Activated T-helper 2 cell treated with anti-CD3 and anti-CD28 coated beads, Interferon-gamma antibody, Interleukin-2, Interleukin-4, amounts not matched to agents 10 μg/mL and 5 μg/mL and 100 μg/mL, durations not matched to agents 14 hours and 24 hours and 36 hours (primary cell): ENCODE measurements around the gene ATP5F1A. TPM values are rescaled to one million over a fixed set of nuclear protein-coding genes. Genes with fewer than 3 reads are reported as not detected.
"Not testable (repeated sequence)": the region's sequence is repeated elsewhere in the genome, so short reads cannot be mapped to it uniquely, and the experiment has no call there.

Experiments
- DNase-seq: peaks from one replicate; pipeline ENCODE4 v3.0.0; 2021; ENCODE audit warnings: low spot score
- H3K27ac Mint-ChIP-seq: one replicate; pipeline ENCODE4 v1.8.0; 2021; ENCODE audit warnings: mixed read lengths
- H3K27me3 Mint-ChIP-seq: one replicate; pipeline ENCODE4 v1.8.0; 2021; ENCODE audit warnings: low read depth, mixed read lengths
- H3K36me3 Mint-ChIP-seq: one replicate; pipeline ENCODE4 v1.8.0; 2021; ENCODE audit warnings: low read depth, mixed read lengths
- H3K4me1 Mint-ChIP-seq: one replicate; pipeline ENCODE4 v1.8.0; 2021; ENCODE audit warnings: low read depth, mixed read lengths
- H3K4me3 Mint-ChIP-seq: one replicate; pipeline ENCODE4 v1.8.0; 2021; ENCODE audit warnings: low read depth, mild to moderate bottlenecking, moderate library complexity, mixed read lengths
- H3K9me3 Mint-ChIP-seq: one replicate; pipeline ENCODE4 v1.8.0; 2021; ENCODE audit warnings: mixed read lengths
- intact Hi-C: fragments of 100-400 bp; cut with micrococcal nuclease; formaldehyde crosslinking; loops from one replicate; pipeline ENCODE4 v1.15.1; 2023
- total RNA-seq: library from RNA; stranded (reverse); gene quantifications from 2 replicates; pipeline ENCODE4 v1.2.3, GENCODE V29; 2022

ATP5F1A gene
- 441 and 445 TPM in 2 replicates for total RNA-seq

DNA sequence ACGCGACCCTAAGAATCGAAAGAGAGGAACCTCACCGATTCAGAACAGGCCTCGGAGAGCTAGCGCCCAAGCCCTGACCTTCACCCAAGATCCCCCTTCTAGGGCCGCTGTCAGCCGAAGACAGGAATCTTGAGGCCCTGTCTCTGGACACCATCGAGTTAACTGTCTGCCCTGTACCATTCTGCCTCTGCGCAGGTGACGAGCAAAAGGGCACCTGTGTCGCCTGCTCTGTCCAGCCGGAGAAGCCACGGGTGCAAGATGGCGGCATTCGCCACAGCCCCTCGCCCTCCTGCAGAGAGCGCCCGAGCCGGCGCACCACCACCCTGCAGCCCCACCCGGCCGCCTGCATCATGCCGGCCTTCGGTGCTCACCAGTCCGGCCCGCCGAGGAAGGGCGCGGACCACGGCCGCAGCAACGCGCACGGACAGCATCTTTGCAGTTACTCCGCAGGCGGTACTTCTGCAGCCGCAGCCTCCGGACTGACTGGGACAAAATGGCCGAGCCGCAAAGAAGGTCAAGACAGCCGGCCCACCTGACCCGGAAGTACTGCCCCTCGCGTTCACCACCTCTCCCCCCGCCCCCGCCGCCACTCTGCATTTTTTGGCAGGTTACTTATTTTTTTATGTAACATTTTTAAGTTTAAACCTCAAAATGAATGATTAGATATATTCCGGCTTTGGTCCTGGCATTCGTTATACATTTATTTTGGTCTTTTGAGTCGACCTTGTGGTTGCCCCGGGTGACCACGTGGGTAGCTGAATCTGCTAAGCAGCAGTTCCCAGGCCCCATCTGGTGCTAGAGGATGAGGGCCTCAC is at the start of gene ATP5F1A:
TSS of gene ATP5F1A (minus strand) at position 496 of the 815 bp plus-strand sequence. CDS start at position 431, 65 bp downstream.
- peak within 1 kb of the TSS; percentile 96 for H3K27ac Mint-ChIP-seq
- no peaks in the 10 kb centered on the region for H3K27me3 Mint-ChIP-seq
- intact Hi-C loops = no loop called here
- peak; percentile 78 for DNase-seq
- peaks cover 17% of the 10 kb centered on the region for H3K4me1 Mint-ChIP-seq
- peaks cover 40% of the 10 kb centered on the region for H3K36me3 Mint-ChIP-seq
- H3K4me3 Mint-ChIP-seq = peak within 1 kb of the TSS; percentile 97
- H3K9me3 Mint-ChIP-seq = no peaks in the 10 kb centered on the region

DNA sequence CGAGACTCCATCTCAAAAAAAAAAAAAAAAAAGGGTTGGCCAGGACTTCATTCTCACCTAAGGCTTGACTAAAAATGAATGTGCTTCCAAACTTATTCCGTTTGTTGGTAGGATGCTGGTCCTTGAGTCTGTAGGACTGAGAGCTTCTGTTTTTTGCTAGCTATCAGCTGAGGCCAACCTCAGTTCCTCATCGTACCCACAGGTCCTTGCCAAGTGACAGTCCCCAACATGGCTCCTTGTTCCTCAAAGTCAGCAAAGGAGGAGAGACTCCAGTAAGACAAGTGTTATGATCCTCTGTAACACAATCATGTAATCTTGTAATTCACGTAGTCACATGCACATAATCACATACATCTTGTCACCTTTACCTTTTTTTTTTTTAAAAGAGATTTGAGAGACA is 43.1 kb upstream of the ATP5F1A start:
- Mint-ChIP-seq H3K27ac (no peak overlapping the region), H3K27me3 (no peaks in the 10 kb centered on the region), H3K4me3 (no peak overlapping the region), H3K4me1 (peaks cover 2% of the 10 kb centered on the region), H3K36me3 (no peaks in the 10 kb centered on the region), H3K9me3 (no peaks in the 10 kb centered on the region)
- no peak for DNase-seq
- intact Hi-C loops = no loop called here

DNA sequence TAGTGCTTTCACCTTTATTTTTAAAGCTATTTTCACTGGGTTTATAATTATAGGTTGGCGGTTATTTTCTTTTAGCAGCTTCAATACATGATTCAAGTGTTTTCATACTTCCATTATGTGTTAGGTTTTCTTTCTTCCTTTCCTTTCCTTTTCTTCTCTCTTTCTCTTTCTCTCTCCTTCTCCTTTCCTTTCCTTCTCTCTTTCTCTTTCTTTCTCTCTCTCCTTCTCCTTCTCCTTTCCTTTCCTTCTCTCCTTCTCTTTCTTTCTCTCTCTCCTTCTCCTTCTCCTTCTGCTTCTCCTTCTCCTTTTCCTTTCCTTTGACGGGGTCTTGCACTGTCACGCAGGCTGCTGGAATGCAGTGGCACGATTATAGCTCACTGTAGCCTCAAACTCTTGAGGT is 42.1 kb upstream of the ATP5F1A start:
- H3K27me3 Mint-ChIP-seq = no peaks in the 10 kb centered on the region

DNA sequence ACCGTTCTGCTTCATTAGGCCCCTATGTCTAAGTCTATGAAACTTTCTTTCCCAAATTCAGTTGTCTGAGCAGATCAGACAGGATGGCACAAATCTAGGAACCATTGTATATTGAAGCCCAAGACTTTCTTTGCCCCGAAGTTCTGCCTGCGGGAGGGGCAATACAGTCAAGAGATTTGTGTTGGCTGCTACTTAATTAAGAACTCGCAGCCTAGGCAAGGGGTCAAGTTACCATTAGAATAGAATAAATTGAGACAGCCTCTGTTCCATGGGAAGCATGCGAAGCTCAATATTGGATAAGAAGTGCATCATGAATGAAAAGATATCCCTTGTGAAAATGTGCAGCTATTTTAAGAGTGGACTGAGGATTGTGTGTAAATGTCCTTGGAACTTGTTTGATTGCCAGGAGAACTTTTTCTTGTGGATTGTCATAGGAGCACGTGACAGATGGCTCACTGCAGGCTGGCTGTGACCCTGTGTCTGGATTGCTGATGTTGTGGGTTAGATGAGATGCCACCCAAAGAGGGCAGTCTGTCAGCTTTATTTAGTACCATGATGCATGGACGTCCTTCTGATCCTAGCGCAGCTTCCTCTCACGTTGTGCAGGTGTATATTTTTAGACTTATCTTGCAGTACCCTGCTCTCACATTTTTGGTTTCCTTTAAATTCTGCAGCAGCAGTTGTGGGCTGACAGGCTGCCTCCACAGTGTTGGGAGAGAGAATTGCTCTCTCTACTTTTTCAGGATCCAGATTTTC is 37.0 kb upstream of the ATP5F1A start:
- intact Hi-C loops = no loop called here
- Mint-ChIP-seq H3K27ac (no peak overlapping the region), H3K27me3 (no peaks in the 10 kb centered on the region), H3K9me3 (no peaks in the 10 kb centered on the region), H3K4me1 (peaks cover 2% of the 10 kb centered on the region), H3K36me3 (peaks cover 7% of the 10 kb centered on the region), H3K4me3 (no peak overlapping the region)
- no peak for DNase-seq

More for the DNA sequence above, 42.1 kb upstream of the ATP5F1A start:
- H3K9me3 Mint-ChIP-seq = no peaks in the 10 kb centered on the region
- H3K4me1 Mint-ChIP-seq = peaks cover 2% of the 10 kb centered on the region
- H3K27ac Mint-ChIP-seq = no peak overlapping the region
- no peak for DNase-seq
- H3K4me3 Mint-ChIP-seq = no peak overlapping the region
- H3K36me3 Mint-ChIP-seq = no peaks in the 10 kb centered on the region
- intact Hi-C loops = no loop called here

DNA sequence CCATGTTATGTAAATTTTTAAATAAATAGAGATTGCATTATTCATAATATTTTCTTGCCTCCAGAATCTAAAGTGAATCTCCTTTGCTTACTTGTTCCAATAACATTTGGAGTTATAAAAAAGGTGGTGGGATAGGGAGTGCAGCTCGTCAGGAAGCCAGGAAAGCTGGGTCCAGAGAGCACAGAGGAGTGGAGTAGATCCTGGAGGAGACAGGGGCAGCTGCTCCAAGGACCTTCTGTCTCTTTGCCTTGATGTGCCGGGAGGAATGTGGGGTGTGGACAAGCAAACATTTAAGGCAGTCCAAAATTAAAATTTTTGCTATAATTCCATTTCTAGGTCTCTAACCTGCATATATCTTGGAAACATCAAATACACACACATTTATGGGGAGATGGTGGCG is 35.4 kb upstream of the ATP5F1A start:
- no peak overlapping the region for H3K27ac Mint-ChIP-seq
- H3K27me3 Mint-ChIP-seq = no peaks in the 10 kb centered on the region
- H3K36me3 Mint-ChIP-seq = peaks cover 17% of the 10 kb centered on the region
- no peaks in the 10 kb centered on the region for H3K9me3 Mint-ChIP-seq
- DNase-seq = no peak
- no peak overlapping the region for H3K4me3 Mint-ChIP-seq
- intact Hi-C loops = no loop called here
- peaks cover 2% of the 10 kb centered on the region for H3K4me1 Mint-ChIP-seq

DNA sequence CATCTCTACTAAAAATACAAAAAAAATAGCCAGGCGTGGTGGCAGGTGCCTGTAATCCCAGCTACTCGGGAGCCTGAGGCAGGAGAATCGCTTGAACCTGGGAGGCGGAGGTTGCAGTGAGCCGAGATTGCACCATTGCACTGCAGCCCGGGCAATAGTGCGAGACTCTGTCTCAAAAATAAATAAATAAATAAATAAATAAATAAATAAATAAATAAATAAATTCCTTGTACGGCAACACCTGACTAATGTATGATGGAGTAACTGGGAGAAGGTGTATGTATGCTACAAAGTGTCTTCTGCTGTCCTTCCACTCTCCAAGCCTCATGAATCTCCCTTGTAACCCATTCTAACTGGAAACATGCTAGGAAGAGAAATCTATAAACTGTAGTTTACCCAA is 32.5 kb upstream of the ATP5F1A start:
- H3K9me3 Mint-ChIP-seq, H3K4me1 Mint-ChIP-seq, H3K4me3 Mint-ChIP-seq, H3K27me3 Mint-ChIP-seq, H3K27ac Mint-ChIP-seq, intact Hi-C loops, DNase-seq: not testable (repeated sequence)
- peaks cover 37% of the 10 kb centered on the region for H3K36me3 Mint-ChIP-seq

DNA sequence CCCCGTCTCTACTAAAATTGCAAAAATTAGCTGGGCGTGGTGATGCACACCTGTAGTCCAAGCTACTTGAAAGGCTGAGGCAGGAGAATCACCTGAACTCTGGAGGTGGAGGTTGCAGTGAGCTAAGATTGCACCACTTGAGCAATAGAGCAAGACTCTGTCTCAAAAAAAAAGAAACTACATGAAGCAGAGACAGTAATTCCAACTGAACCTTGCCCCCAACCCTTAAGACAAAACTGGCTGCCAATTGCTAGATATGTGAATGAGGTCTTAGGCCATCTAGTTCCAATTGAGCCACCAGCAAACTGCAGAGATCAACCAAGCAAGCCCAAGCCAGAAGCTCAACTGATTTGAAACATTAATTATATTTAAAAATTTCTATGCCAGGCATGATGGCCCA is 32.0 kb upstream of the ATP5F1A start:
- intact Hi-C loops = no loop called here
- H3K9me3 Mint-ChIP-seq = no peaks in the 10 kb centered on the region
- no peaks in the 10 kb centered on the region for H3K4me1 Mint-ChIP-seq
- peaks cover 37% of the 10 kb centered on the region for H3K36me3 Mint-ChIP-seq
- H3K27me3 Mint-ChIP-seq = no peaks in the 10 kb centered on the region
- H3K4me3 Mint-ChIP-seq = no peak overlapping the region
- DNase-seq = no peak
- no peak overlapping the region for H3K27ac Mint-ChIP-seq

DNA sequence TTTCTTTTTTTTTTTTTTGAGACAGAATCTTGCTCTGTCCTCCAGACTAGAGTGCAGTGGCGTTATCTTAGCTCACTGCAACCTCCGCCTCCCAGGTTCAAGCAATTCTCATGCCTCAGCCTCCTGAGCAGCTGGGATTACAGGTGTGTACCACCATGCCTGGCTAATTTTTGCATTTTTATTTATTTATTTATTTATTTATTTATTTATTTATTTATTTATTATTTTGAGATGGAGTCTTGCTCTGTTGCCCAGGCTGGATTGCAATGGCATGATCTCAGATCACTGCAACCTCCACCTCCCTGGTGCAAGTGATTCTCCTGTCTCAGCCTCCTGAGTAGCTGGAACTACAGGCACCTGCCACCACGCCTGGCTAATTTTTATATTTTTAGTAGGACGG is 28.5 kb upstream of the ATP5F1A start:
- H3K27ac Mint-ChIP-seq, H3K9me3 Mint-ChIP-seq, DNase-seq, H3K4me3 Mint-ChIP-seq, H3K4me1 Mint-ChIP-seq, H3K27me3 Mint-ChIP-seq, intact Hi-C loops: not testable (repeated sequence)
- peaks cover 55% of the 10 kb centered on the region for H3K36me3 Mint-ChIP-seq

DNA sequence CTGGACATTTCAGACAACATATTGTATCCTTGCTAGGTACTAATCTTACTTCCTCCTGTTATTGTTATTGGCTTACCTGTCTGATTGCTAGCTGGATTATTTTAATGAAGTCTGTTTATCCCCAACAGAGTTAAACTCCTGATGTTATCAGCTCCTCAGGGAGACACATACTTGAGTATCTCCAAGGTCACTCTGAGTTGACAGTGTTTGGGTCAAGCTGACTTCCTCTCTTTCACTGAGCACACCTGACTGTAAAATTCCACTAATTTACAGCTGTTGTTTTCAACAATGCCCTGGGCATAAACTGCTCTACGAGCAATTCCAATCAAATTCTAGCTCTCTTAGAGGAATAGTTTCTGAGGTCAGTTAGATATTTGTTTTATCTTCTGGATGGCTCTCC is 15.7 kb upstream of the ATP5F1A start:
- DNase-seq = no peak
- Mint-ChIP-seq H3K4me3 (no peak overlapping the region), H3K4me1 (peaks cover 11% of the 10 kb centered on the region), H3K9me3 (peaks cover 4% of the 10 kb centered on the region), H3K27ac (no peak overlapping the region), H3K27me3 (no peaks in the 10 kb centered on the region), H3K36me3 (peaks cover 62% of the 10 kb centered on the region)
- intact Hi-C loops = no loop called here

DNA sequence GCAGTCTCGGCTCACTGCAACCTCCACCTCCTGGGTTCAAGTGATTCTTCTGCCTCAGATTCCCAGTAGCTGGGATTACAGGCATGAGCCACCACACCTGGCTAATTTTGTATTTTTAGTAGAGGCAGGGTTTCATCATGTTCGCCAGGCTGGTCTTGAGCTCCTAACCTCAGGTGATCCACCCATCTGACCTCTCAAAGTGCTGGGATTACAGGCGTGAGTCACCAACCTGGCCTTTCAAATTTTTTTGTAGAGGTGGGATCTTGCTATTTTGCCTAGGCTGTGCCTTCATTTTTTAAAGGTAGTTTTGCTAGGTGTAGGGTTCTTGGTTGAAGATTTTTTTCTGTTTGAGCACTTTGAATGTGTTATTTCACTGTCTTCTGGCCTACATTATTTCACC is 12.3 kb upstream of the ATP5F1A start:
- Mint-ChIP-seq H3K27ac (no peak overlapping the region), H3K9me3 (peaks cover 4% of the 10 kb centered on the region), H3K4me3 (no peak overlapping the region), H3K36me3 (peaks cover 60% of the 10 kb centered on the region), H3K27me3 (no peaks in the 10 kb centered on the region), H3K4me1 (peaks cover 20% of the 10 kb centered on the region)
- intact Hi-C loops = no loop called here
- no peak for DNase-seq

DNA sequence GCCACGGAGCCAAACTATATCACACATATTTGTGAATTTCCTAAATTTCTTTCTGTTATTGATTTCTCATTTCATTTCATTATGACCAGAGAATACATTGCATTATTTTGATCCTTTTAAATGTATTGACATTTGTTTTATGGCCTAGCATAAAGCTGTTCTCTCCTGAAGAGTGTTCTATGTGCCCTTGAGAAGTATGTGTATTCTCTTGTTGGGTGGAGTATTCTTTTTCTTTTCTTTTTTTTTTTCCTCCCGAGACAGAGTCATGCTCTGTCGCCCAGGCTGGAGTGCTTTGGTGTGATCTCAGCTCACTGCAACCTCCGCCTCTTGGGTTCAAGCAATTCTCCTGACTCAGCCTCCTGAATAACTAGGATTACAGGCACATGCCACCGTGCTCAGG is 11.3 kb upstream of the ATP5F1A start:
- intact Hi-C loops = no loop called here
- Mint-ChIP-seq H3K4me1 (peaks cover 25% of the 10 kb centered on the region), H3K36me3 (peaks cover 51% of the 10 kb centered on the region), H3K27me3 (no peaks in the 10 kb centered on the region), H3K27ac (peak overlapping the region; percentile 17), H3K9me3 (peaks cover 4% of the 10 kb centered on the region), H3K4me3 (no peak overlapping the region)
- no peak for DNase-seq

DNA sequence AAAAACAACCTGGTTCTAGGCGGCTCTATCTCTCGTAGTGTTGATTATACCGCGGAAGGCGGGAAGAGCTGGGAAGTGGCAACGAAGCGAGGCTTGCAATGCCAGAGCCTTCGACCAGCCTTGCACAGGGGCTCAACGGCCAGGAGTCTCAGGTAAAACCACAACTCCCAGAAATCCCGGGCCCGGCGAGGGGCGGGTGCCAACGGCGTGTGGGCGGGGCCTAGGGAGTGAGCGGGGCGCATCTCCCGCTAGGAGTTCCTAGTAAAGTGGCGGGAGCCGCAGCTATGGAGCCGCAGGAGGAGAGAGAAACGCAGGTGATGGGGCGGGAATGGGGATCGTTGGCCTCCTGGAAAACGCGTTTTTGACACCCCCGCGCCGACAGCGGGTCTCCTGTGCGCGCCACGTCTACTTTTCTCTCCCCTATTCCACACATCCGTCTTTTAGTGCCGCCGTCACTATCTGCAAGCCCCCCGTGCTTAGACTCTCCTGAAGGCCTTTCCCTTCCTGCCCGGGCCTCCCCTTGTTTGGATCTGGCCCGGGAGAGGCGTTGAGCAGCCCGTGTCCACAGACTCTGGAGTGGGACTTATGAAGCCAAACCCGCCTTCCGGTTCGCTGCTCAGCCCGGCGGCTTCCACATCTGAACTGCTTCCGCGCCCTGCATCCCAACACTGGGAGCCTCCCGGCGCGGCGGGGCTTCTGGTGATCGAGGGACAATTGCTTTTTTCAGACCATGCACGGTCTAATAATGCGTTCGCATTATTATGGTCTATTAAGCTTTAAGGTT is 6.2 kb upstream of the ATP5F1A start, which contains the start of gene HAUS1:
TSS of gene HAUS1 (plus strand) at position 258 of the 784 bp plus-strand sequence. CDS start at position 285, 27 bp downstream.
- Mint-ChIP-seq H3K4me1 (peaks cover 20% of the 10 kb centered on the region), H3K27ac (peak within 1 kb of the TSS; percentile 95), H3K27me3 (no peaks in the 10 kb centered on the region), H3K9me3 (no peaks in the 10 kb centered on the region), H3K36me3 (peaks cover 23% of the 10 kb centered on the region), H3K4me3 (peak within 1 kb of the TSS; percentile 98)
- intact Hi-C loops = loop anchor here (5.0 kb wide), 1 partner anchor 53 kb away; no protein-coding TSS in a partner anchor
- DNase-seq = peak; percentile 74
